Testis (tissue), 3 donors: ENCODE data around the gene PPOX. TPM values are rescaled to one million over a fixed set of nuclear protein-coding genes. Genes with fewer than 3 reads are reported as not detected.

ENCODE experiments used
- DNase-seq: peaks from one replicate; pipeline ENCODE4 v3.0.0-alpha.2; 2019
- H3K27ac ChIP-seq, 2 donors: fragments of 200-600 bp; sonication (generic); one replicate each; pipeline ENCODE4 v1.5.1; 2019
- H3K27me3 ChIP-seq: fragments of 200-600 bp; sonication (generic); one replicate; pipeline ENCODE4 v1.5.1; 2019
- H3K36me3 ChIP-seq: fragments of 200-600 bp; sonication (generic); one replicate; pipeline ENCODE4 v1.5.1; 2017; ENCODE audit warnings: low read depth; ENCODE audit errors: missing control alignments
- H3K4me1 ChIP-seq: fragments of 200-600 bp; sonication (generic); one replicate; pipeline ENCODE4 v1.5.1; 2019
- H3K4me3 ChIP-seq, 2 donors: fragments of 200-600 bp; sonication (generic); one replicate each; pipeline ENCODE4 v1.5.1; 2017 to 2019
- H3K9me3 ChIP-seq: fragments of 200-600 bp; sonication (generic); one replicate; pipeline ENCODE4 v1.5.1; 2017
- POLR2A ChIP-seq: fragments of 450-650 bp; IDR thresholded peaks from one replicate; pipeline ENCODE4 v1.6.1; 2017; ENCODE audit warnings: antibody characterized with exemption, mild to moderate bottlenecking, moderate library complexity
- WGBS, 2 donors: methylation state at CpG; one replicate each; pipeline ENCODE4 v1.1.5; 2018; 5-methylcytosine and 5-hydroxymethylcytosine counted together
- intact Hi-C: fragments of 100-400 bp; cut with DNase I; formaldehyde crosslinking; loops from one replicate; pipeline ENCODE4 v1.15.1; 2023; ENCODE audit warnings: low total_unique reads
- polyA plus RNA-seq: library from polyadenylated mRNA; stranded (reverse); fragments of 350-450 nt; fragmentation: Illumina TruSeq; extraction: RNeasy Lipid Tissue Mini Kit (QIAGEN cat#74804); gene quantifications from one replicate; pipeline ENCODE4 v1.2.3, GENCODE V29; 2014; ENCODE audit warnings: low read depth, low replicate concordance; ENCODE audit not compliant: insufficient read depth
- total RNA-seq, 2 donors: library from RNA; depleted of rRNA; stranded (reverse); fragments of >200 nt; gene quantifications; one replicate each; pipeline ENCODE4 v1.2.3, GENCODE V29; 2016
- TF ChIP-seq, protein P1 (sequence below), 3 experiments: fragments of 450-650 bp in 2 of 3; fragments of 200-600 bp in 1 of 3; sonication (generic) in 1 of 3; IDR thresholded peaks; one replicate each; pipeline ENCODE4 v1.5.1; 2016 to 2019; ENCODE audit warnings: antibody characterized with exemption in 3 of 3, mild to moderate bottlenecking in 2 of 3, moderate library complexity in 1 of 3

Gene PPOX
- total and polyA plus RNA-seq, 3 donors from 2014 or later = 19.5 to 24.8 (median 20.5) TPM

GRCh38 chr1:161176468-161177111, 10.4 kb downstream of the PPOX start:
- TF ChIP-seq, protein P1, sequence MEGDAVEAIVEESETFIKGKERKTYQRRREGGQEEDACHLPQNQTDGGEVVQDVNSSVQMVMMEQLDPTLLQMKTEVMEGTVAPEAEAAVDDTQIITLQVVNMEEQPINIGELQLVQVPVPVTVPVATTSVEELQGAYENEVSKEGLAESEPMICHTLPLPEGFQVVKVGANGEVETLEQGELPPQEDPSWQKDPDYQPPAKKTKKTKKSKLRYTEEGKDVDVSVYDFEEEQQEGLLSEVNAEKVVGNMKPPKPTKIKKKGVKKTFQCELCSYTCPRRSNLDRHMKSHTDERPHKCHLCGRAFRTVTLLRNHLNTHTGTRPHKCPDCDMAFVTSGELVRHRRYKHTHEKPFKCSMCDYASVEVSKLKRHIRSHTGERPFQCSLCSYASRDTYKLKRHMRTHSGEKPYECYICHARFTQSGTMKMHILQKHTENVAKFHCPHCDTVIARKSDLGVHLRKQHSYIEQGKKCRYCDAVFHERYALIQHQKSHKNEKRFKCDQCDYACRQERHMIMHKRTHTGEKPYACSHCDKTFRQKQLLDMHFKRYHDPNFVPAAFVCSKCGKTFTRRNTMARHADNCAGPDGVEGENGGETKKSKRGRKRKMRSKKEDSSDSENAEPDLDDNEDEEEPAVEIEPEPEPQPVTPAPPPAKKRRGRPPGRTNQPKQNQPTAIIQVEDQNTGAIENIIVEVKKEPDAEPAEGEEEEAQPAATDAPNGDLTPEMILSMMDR (IDR thresholded peaks at IDR 0.05) = no peak
- no peak for TF ChIP-seq POLR2A
- H3K36me3 ChIP-seq = no peaks in the 10 kb centered on the region
- H3K4me3 ChIP-seq = peak overlapping the region; percentile 80 to 86
- WGBS, 2 donors = 10 to 11% methylated on average over 17 of the region's 17 CpGs
- intact Hi-C loops = no loop called here
- H3K4me1 ChIP-seq = peaks cover 19% of the 10 kb centered on the region
- DNase-seq = no peak
- no peaks in the 10 kb centered on the region for H3K27me3 ChIP-seq
- H3K27ac ChIP-seq = peak overlapping the region; percentile 91 to 95
- H3K9me3 ChIP-seq = no peaks in the 10 kb centered on the region

DNA sequence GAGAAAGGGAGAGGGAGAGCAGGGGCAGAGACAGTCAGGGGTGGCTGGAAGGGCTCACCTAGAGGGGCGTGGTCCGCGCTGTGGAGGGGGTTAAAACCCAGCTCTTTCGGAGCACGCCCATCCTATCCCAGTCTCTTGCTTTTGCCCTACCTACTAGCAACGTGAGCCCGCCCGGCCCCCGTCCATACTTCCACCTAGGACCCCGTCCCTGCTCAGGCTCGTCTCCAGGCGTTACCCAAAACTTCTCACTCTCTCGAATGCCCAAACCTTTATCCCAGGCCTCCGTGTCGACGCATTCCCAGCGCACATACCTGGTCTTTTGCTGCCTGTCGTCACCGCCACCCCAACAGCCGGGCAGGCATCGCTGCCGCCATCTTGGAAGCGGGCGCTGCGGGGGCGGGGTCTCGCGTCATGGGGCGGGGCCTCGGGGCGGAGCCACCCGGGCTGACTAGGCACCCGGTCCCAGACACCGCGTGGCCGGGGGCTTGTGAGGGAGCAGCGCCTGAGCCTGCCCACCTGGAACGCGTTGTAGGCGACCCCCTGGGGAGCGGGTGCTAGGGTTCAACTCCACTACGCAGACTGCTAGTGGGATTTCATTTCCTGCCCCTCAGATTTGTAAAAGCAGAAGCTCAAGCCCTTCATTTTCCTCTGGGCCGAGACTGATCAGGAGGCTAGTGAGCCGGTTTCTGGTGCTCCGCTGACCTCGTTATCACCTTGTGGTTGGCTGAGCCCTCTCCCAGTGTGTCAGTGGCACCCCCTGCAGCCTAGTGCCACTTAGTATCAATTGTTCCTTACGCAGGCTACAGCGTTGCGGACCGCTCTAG, 11.1 kb downstream of the PPOX start, which contains the start of gene B4GALT3:
B4GALT3 (minus strand) TSS at position 396 of the 824 bp plus-strand sequence. CDS start 1,447 bp downstream, outside the sequence.
- Histone ChIP-seq H3K4me1 (peaks cover 19% of the 10 kb centered on the region), H3K27me3 (no peaks in the 10 kb centered on the region), H3K36me3 (no peaks in the 10 kb centered on the region), H3K27ac (peak within 1 kb of the TSS; percentile 91 to 95), H3K4me3 (peak within 1 kb of the TSS; percentile 80 to 86), H3K9me3 (no peaks in the 10 kb centered on the region)
- peak; percentile 93 for DNase-seq
- intact Hi-C loops = no loop called here
- WGBS, 2 donors = 1 to 3% methylated on average over 38 to 50 of the region's 50 CpGs
- peak; percentile 29 for TF ChIP-seq POLR2A
- TF ChIP-seq, protein P1 (IDR thresholded peaks at IDR 0.05) = no peak

GRCh38 chr1:161177936-161178244, 11.7 kb downstream of the PPOX start:
- Histone ChIP-seq H3K27ac (peak overlapping the region; percentile 91 to 95), H3K27me3 (no peaks in the 10 kb centered on the region), H3K9me3 (no peaks in the 10 kb centered on the region), H3K4me3 (peak overlapping the region; percentile 80 to 86), H3K36me3 (no peaks in the 10 kb centered on the region), H3K4me1 (peaks cover 15% of the 10 kb centered on the region)
- 25 to 35% methylated on average over 9 of the region's 9 CpGs for WGBS, 2 donors
- TF ChIP-seq, protein P1 (IDR thresholded peaks at IDR 0.05) = no peak
- no peak for TF ChIP-seq POLR2A
- intact Hi-C loops = no loop called here
- DNase-seq = no peak

- 91 to 94% methylated on average over 3 of the region's 3 CpGs for WGBS, 2 donors
- Histone ChIP-seq H3K4me1 (peaks cover 10% of the 10 kb centered on the region), H3K9me3 (no peaks in the 10 kb centered on the region), H3K27ac (no peak overlapping the region), H3K27me3 (no peaks in the 10 kb centered on the region), H3K4me3 (no peak overlapping the region), H3K36me3 (no peaks in the 10 kb centered on the region)
- intact Hi-C loops = no loop called here
- no peak for DNase-seq
- TF ChIP-seq POLR2A = no peak
- TF ChIP-seq, protein P1 (IDR thresholded peaks at IDR 0.05) = no peak
Measured at GRCh38 chr1:161179698-161180097, 13.5 kb downstream of the PPOX start.
